ENCODE data around the gene TBX19. TPM values are rescaled to one million over a fixed set of nuclear protein-coding genes. Genes with fewer than 3 reads are reported as not detected.

The TBX19 gene
- total and polyA plus RNA-seq, 2 experiments from 2014 or later = 1.4 to 1.7 TPM

GRCh38 chr1:168256164-168256563 lies 24.5 kb upstream of the TBX19 start:
- DNase-seq (ENCODE audit: low read depth in 1 of 2, low spot score in 1 of 2) = no peak
- H3K9me3 ChIP-seq (ENCODE audit: low read depth) = no peaks in the 10 kb centered on the region
- no peaks in the 10 kb centered on the region for H3K27me3 ChIP-seq
- no peak overlapping the region for H3K27ac ChIP-seq
- no peaks in the 10 kb centered on the region for H3K4me1 ChIP-seq (ENCODE audit: low read depth)
- H3K36me3 ChIP-seq = no peaks in the 10 kb centered on the region
- H3K4me3 ChIP-seq = no peak overlapping the region
- no peak for TF ChIP-seq CTCF (IDR thresholded peaks at IDR 0.05; ENCODE audit: low read depth, low read length)

- TF ChIP-seq CTCF (IDR thresholded peaks at IDR 0.05; ENCODE audit: low read depth, low read length) = no peak
- Histone ChIP-seq H3K27ac (no peak overlapping the region), H3K9me3 (ENCODE audit: low read depth) (no peaks in the 10 kb centered on the region), H3K36me3 (no peaks in the 10 kb centered on the region), H3K27me3 (no peaks in the 10 kb centered on the region), H3K4me3 (no peak overlapping the region), H3K4me1 (ENCODE audit: low read depth) (no peaks in the 10 kb centered on the region)
- DNase-seq (ENCODE audit: low read depth in 1 of 2, low spot score in 1 of 2) = no peak
Observed at GRCh38 chr1:168257397-168257796, 23.3 kb upstream of the TBX19 start.

GRCh38 chr1:168259567-168259966 lies 21.1 kb upstream of the TBX19 start:
- Histone ChIP-seq H3K4me1 (ENCODE audit: low read depth) (no peaks in the 10 kb centered on the region), H3K9me3 (ENCODE audit: low read depth) (no peaks in the 10 kb centered on the region), H3K27ac (no peak overlapping the region), H3K36me3 (no peaks in the 10 kb centered on the region), H3K27me3 (no peaks in the 10 kb centered on the region), H3K4me3 (no peak overlapping the region)
- TF ChIP-seq CTCF (IDR thresholded peaks at IDR 0.05; ENCODE audit: low read depth, low read length) = no peak
- no peak for DNase-seq (ENCODE audit: low read depth in 1 of 2, low spot score in 1 of 2)

- Histone ChIP-seq H3K4me1 (ENCODE audit: low read depth) (no peaks in the 10 kb centered on the region), H3K27ac (no peak overlapping the region), H3K27me3 (no peaks in the 10 kb centered on the region), H3K9me3 (ENCODE audit: low read depth) (no peaks in the 10 kb centered on the region), H3K4me3 (no peak overlapping the region), H3K36me3 (no peaks in the 10 kb centered on the region)
- no peak for TF ChIP-seq CTCF (IDR thresholded peaks at IDR 0.05; ENCODE audit: low read depth, low read length)
- peak in 1 of 2 donors; percentile 6 for DNase-seq (ENCODE audit: low read depth in 1 of 2, low spot score in 1 of 2)
Observed at GRCh38 chr1:168260393-168260792, 20.3 kb upstream of the TBX19 start.

GRCh38 chr1:168261390-168261789 lies 19.3 kb upstream of the TBX19 start:
- TF ChIP-seq CTCF (IDR thresholded peaks at IDR 0.05; ENCODE audit: low read depth, low read length) = no peak
- no peak overlapping the region for H3K4me3 ChIP-seq
- DNase-seq (ENCODE audit: low read depth in 1 of 2, low spot score in 1 of 2) = peak in 1 of 2 donors; percentile 83
- H3K27ac ChIP-seq = no peak overlapping the region
- no peaks in the 10 kb centered on the region for H3K9me3 ChIP-seq (ENCODE audit: low read depth)
- no peaks in the 10 kb centered on the region for H3K27me3 ChIP-seq
- no peaks in the 10 kb centered on the region for H3K36me3 ChIP-seq
- no peaks in the 10 kb centered on the region for H3K4me1 ChIP-seq (ENCODE audit: low read depth)

- Histone ChIP-seq H3K27me3 (no peaks in the 10 kb centered on the region), H3K4me1 (ENCODE audit: low read depth) (no peaks in the 10 kb centered on the region), H3K4me3 (no peak overlapping the region), H3K27ac (no peak overlapping the region), H3K36me3 (no peaks in the 10 kb centered on the region), H3K9me3 (ENCODE audit: low read depth) (no peaks in the 10 kb centered on the region)
- TF ChIP-seq CTCF (IDR thresholded peaks at IDR 0.05; ENCODE audit: low read depth, low read length) = no peak
- DNase-seq (ENCODE audit: low read depth in 1 of 2, low spot score in 1 of 2) = no peak
Observed at GRCh38 chr1:168263130-168263529, 17.5 kb upstream of the TBX19 start.
